Fibroblast of the conjunctiva (primary cell): Measurements from ENCODE around the gene DGCR8.

Source experiments
- DNase-seq: peaks from one replicate; pipeline ENCODE4 v3.0.0-alpha.2; 2010; ENCODE audit warnings: low read depth

DGCR8 gene

GRCh38 chr22:20089977-20090729 is 10.1 kb downstream of the DGCR8 start:
- DNase-seq: no peak

- no peak for DNase-seq
These were observed 10.7 kb downstream of the DGCR8 start for GRCh38 chr22:20090730-20091240.

GRCh38 chr22:20091690-20092476 is 11.8 kb downstream of the DGCR8 start:
- DNase-seq: no peak

- no peak for DNase-seq
These were observed 12.4 kb downstream of the DGCR8 start for GRCh38 chr22:20092477-20092854.

GRCh38 chr22:20093418-20094196 is 13.6 kb downstream of the DGCR8 start:
- DNase-seq: no peak

GRCh38 chr22:20094197-20094807 is 14.3 kb downstream of the DGCR8 start:
- DNase-seq: no peak

- DNase-seq: no peak
These were observed 15.5 kb downstream of the DGCR8 start for GRCh38 chr22:20095521-20095920.

GRCh38 chr22:20096574-20097420 is 16.8 kb downstream of the DGCR8 start:
- DNase-seq: no peak

- no peak for DNase-seq
These were observed 19.2 kb downstream of the DGCR8 start for GRCh38 chr22:20099099-20099711.

GRCh38 chr22:20101638-20102037 is 21.6 kb downstream of the DGCR8 start:
- DNase-seq: no peak

GRCh38 chr22:20102203-20102780 is 22.3 kb downstream of the DGCR8 start:
- no peak for DNase-seq

- DNase-seq: no peak
These were observed 25.6 kb downstream of the DGCR8 start for GRCh38 chr22:20105456-20106204.

- no peak for DNase-seq
These were observed 26.3 kb downstream of the DGCR8 start for GRCh38 chr22:20106205-20106848.

GRCh38 chr22:20106849-20107237 is 26.8 kb downstream of the DGCR8 start:
- DNase-seq: no peak

GRCh38 chr22:20107471-20107901 is 27.4 kb downstream of the DGCR8 start:
- DNase-seq: no peak

- DNase-seq: no peak
These were observed 28.1 kb downstream of the DGCR8 start for GRCh38 chr22:20107951-20108756.

GRCh38 chr22:20108757-20109230 is 28.8 kb downstream of the DGCR8 start:
- no peak for DNase-seq
